NCI-H2196 treated with DMSO at 0.1 percent for 48 hours (cell line): ENCODE measurements around the gene APPBP2.
"Not testable (repeated sequence)": the region's sequence is repeated elsewhere in the genome, so short reads cannot be mapped to it uniquely, and the experiment has no call there.

ENCODE experiments used
- DNase-seq: peaks from one replicate; lab custom pipeline; 2025; ENCODE audit not compliant: unreplicated experiment; lab: John Stamatoyannopoulos, UW

Gene APPBP2

DNA sequence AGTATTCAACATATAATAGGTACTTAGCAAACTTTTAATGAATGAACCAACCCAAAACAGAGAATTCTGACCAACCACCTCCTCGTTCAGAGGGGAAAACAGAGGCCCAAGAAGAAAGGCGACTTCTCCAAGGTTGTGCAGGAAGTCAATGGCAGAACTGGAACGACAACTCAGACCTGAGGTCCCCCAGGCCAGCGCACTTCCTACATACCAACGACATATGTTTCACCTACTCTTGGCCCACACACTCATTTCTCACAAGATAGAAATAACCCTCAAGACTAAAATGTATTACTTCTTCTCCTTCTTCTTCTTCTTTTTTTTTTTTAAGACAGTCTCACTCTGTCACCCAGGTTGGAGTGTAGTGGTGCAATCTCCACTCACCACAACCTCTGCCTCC is 89.4 kb downstream of the APPBP2 start:
- DNase-seq: no peak

DNA sequence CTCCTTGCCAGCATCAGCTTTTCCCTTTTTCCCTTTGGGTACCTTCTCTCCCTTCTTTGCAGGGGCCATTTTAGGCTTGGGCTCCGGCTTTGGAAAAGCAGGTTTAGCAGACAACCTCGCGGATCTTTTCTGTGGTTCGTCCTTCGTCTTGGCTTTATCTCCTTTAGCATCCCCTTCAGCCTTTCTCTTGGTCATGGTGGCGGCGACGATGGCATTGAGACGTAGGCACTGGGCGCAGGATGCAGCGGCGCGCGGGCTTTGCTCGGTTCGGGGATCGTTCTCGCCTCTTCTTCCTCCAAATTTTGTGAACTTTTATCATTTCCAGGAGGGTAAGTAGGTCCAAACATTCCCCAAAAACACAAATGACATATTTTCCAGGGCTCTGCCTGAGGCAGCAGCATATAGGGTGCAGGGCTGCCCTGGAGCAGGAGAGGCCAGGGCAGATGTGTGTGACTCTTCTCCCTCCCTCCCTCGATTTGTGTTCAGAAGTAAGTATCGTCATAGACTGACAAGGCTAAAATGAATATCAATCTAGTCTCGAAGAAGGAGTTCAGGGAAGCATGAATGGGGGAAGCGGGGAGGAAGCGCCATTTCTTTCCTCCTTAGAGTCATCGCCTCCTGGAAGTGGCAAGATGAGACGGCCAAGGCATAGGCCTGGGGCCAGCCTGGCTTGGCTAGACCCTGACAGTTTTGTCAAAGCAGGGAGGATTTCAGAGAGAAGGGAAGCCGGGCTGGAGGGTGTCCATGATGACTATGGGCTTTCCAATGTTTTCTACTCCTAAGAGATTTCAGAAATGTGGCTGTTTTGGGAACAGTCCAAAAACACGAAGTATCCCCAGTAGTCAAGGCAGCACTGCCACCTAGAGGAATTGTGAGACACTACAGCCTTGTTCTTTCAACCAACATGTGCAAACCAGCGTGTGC is 90.5 kb downstream of the APPBP2 start:
- peak; percentile 56 for DNase-seq

DNA sequence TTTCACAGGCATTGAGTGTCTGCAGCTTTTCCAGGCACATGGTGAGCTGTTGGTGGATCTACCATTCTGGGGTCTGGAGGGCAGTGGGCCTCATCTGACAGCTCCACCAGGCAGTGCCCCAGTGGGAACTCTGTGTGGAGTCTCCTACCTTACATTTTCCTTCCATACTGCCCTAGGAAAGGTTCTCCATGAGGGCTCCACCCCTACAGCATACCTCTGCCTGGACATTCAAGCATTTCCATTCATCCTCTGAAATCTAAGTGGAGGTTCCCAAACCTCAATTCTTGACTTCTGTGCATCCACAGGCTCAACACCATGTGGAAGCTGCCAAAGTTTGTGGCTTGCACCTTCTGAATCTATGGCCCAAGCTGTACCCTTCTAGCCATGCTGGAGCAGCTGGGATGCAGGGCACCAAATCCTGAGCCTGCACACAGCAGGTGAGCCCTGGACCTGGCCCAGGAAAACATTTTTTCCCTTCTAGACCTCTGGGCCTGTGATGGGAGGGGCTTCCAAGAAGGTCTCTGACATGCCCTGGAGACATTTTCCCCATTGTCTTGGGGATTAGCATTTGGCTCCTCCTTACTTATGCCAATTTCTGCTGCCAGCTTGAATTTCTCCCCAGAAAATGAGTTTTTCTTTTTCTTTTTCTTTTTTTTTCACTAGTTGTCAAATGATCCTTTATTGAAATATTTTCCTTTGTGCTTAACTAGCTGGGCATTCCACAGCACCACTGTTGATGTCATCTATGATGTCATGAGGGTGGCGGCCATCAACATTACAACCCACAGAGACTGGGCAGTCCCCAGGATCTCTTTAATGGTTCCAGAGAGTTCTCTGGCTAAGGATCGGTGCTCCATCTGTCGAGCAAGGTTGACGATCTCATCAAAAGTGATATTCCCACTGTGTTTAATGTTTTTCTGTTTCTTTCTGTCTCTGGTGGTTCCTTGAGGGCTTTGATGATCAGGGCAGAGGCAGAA is 92.7 kb downstream of the APPBP2 start:
- DNase-seq: not testable (repeated sequence)

DNA sequence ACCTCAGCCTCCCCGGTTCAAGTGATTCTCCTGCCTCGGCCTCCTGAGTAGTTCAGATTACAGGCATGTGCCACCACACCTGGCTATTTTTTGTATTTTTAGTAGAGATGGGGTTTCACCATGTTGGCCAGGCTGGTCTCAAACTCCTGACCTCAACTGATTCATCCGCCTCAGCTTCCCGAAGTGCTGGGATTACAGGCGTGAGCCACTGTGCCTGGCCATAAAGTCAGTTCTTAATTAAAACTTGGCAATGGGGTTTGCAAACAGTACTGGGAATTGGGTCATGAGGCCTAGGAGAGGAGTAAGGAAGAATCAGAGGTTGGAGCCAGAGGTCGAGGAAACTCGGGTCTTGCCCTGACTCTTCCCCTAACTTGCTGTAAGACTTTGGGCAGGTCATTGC is 95.5 kb downstream of the APPBP2 start:
- DNase-seq: not testable (repeated sequence)

DNA sequence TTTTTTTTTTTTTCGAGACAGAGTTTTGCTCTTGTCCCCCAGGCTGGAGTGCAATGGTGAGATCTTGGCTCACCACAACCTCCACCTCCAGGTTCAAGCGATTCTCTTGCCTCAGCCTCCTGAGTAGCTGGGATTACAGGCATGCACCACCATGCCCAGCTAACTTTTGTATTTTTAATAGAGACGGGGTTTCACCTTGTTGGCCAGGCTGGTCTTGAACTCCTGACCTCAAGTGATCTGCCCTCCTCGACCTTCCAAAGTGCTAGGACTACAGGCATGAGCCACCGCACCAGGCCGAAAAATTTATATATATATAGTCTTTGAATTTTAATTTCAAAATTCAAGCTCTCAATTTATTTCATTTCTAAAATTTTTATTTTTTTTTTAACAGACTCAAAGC is 97.6 kb downstream of the APPBP2 start:
- not testable (repeated sequence) for DNase-seq

DNA sequence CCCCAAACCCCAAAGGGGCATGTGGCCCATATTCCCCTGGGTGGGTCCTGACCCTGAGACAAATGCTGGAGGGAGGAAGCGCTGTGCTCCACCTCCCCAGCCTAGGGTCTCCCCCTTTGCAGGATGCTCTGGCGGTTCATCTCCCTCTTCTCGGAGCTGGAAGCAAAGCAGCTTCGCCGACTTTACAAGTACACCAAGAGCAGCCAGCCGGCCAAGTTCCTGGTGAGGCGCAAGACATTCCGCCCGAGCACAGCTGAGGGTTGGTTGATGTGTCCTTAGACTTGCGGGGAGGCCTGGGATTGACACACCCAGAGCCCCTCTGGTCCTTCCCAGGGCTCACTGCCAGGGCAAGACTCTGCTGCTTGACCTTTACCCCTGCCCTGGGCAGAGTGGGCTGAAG is 99.4 kb downstream of the APPBP2 start:
- DNase-seq: no peak

DNA sequence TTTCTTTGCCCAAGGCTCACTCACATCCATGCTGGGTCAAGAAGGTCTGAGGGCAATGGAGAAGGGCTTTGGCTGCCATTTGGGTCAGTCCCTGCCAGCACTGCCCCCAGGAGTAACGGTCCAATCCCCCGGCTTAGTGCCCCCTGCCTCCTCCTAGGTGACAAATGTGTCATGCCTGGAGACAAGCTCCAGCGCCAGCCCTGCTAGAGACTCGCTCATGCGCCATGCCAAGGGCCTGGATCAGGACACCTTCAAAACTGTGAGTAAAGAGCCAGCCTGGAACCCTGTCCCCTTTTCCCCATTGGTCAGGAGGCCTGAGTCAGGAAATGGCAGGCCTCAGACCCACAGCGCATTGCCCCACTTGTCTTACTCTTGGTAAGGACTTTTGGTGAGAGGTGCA is 100.4 kb downstream of the APPBP2 start:
- DNase-seq: no peak

DNA sequence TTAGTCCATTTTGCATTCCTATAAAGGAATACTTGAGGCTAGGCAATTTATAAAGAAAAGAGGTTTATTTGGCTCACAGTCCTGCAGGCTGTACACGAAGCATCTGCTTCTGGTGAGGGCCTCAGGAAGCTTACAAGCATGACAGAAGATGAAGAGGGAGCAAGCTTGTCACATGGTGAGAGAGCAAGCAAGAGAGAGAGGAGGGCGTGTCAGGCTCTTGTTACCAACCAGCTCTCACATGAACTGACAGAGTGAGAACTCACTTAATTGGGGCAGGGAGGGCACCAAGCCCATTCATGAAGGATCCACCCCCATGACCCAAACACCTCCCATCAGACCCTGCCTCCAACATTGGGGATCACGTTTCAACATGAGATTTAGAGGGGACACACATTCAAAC is 102.2 kb downstream of the APPBP2 start:
- no peak for DNase-seq

DNA sequence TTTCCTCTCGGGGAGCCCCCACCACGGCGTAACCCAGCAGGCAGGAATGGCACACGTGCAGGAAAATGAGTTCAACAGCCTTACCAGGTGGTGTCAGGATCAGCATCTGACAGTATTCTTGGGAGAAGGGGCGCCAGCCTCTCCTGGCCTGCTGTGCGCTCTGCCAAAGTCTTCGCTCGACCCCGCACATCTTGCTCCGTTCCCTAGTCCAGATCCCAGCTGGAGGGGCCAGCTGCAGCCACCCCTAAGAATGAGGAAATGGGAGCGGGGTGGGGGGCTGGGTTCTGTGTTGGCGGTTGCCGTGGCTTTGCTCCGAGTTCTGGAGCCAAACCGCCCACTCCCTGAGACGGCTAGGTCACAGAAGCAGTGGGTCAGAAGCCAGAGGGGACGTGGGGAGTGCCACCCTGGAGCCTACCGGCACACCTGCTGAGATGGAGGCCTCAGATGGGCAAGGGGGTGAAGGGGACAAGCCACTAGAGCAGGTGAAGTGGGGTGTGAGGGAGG is 103.8 kb downstream of the APPBP2 start, which contains the start of gene CHCT1:
Gene CHCT1, plus strand, starts transcription at position 328 of the 504 bp plus-strand sequence. Its CDS starts 104 bp downstream, at position 432.
- DNase-seq: no peak

DNA sequence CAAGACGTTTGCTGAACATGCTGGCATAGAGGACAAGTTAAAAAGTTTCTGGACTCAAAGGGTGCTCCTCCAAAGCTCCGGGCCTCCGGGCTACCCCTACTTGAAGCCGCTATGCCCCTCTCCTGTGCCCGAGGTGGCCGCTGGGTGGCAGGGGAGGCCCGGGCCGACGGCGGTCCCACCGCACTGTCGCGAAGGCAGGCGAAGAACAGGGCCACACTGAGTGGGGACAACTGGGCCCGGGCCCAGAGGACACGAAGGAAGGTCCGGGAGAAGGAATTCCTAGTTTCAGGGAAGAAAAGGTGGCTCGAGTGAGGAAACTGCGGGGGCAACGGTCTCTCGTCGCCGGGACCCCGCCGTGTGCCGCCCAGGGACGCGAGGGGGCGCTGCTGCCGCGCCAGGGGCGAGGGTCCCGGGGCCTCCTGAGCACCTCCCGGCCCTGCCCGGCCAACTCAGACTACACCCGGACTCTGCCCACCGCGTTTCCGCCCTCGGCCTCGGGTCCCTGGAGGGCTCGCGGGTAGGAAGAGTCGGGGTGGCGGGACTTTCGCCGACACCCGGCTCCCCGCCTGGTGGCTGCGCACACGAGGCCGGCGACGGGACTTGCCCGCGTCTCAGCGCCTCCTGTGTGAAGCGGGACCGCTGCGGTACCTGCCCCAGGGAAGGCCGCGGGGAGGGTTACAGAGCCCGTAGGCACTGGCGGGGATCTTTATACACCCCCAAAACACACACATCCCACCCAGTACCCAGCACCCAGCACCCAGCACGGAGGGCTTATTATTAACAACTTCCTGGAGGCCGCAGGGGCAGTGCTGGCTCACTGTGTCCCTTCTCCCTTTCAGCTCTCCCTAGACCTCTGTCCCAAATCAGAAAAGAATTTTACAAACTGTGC is 104.5 kb downstream of the APPBP2 start:
- no peak for DNase-seq

DNA sequence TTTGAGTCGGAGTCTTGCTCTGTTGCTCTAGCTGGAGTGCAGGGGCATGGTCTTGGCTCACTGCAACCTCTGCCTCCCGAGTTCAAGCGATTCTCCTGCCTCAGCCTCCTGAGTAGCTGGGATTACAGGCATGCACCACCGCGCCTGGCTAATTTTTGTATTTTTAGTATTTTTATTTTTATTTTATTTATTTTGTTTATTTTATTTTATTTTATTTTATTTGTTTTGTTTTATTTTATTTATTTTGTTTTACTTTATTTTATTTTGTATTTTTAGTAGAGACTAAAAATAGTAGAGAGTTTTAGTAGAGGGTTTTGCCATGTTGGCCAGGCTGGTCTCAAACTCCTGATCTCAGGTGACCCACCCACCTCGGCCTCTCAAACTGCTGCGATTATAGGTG is 106.2 kb downstream of the APPBP2 start:
- not testable (repeated sequence) for DNase-seq

DNA sequence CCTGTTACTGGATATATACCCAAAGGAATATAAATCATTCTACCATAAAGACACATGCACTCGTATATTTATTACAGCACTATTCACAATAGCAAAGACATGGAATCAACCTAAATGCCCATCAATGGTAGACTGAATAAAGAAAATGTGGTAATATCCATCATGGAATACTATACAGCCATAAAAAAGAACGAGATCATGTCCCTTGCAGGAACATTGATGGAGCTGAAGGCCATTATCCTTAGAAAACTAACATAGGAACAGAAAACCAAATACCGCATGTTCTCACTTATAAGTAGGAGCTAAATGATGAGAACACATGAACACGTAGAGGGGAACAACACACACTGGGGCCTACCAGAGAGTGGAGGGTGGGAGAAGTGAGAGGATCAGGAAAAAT is 107.0 kb downstream of the APPBP2 start:
- not testable (repeated sequence) for DNase-seq

DNA sequence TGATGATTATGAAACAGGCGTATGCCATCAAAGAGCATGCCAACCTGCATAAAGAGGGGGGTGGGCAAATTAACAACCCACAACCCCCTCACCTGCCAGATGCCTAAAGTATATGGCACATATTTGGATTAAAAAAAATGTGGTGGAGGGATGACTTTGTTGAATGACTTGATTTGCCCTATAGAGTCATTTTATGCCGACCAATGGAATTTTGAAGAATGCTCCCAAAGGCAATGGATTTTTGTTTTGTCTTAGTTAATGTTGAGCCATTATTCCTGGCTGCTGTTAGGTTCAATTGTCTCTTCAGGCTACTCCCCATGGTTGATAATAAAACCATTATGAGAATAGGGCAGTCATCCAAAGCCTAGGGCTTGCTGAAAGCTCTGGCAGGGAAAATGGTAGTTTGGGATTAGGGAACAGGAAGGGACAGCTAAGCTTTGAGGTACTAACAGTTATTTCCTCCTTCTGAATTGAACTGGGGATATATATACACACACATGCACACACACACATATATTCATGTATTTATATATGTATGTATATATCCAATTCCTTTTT is 109.6 kb downstream of the APPBP2 start:
- no peak for DNase-seq

DNA sequence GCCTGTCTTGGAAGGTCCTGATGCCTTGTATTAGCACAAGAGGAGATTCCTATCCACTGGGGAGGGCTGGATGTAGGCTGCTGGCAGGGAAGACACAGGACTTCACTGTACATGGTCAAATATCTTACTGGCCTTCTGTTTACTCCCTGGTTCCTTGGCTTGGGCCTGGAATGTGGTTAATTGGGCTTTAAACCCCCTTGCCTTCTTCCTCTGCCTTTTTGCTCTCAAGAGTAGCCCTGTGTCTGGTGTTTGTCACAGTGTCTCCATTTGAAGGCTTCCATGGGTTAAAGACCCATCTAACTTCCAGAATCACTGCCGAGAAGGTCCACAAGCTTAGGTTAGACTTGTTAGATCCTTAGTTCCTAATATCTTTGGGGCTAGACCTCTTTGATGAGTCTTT is 110.9 kb downstream of the APPBP2 start:
- no peak for DNase-seq

DNA sequence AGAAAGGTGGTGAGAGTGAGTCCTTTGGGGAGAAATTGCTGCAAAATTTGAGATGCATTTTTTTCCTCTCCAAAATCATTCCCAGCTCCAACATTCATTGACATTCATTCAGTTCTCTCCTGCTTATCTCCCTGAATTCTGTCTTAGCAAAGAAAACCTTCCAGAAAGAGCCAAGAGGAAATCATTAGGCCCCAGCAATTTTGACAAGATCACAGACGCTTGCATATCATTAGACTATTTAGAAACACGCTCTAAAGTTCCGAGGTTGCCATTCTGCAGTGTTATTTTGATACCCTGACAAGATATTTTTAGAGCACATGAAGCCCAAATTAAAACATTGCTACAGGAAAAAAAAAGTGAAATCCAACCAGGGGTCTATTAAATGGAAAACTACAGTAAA is 113.3 kb downstream of the APPBP2 start:
- no peak for DNase-seq

DNA sequence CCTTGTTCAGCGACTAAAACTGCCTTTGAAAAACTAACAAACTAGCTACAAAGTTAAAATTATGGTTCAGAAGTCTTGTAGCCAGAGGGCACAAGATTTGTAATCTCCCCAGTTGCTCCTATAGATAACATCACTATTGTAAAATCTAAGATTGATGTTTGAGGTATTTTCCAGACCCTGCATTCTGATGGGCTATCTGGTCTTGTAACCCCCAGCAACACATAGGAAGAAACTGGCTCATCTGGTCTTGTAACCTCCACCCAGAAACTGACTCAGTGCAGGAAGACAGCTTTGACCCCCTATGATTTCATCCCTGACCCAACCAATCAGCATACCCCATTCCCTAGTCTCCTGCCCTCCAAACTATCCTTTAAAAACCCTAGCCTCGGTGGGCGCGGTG is 116.0 kb downstream of the APPBP2 start:
- DNase-seq: no peak

DNA sequence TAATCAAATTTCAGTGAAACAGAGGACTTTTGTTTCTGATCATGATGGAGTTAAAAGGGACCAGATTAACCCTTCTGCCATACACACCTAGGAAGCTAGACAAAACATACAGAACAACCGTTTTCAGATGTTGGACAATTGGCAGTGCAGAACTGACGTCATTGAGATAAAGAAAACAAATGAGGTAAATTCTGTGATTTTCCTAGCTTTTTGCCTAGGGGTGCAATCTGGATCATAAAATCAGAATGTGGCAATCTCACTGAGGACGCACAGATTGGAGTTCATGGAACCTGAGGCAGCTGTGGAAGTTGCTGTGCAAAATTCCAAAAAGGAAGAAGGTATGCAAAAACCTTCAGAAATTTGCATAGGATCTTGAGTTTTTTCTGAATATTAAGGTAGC is 119.2 kb downstream of the APPBP2 start:
- no peak for DNase-seq

DNA sequence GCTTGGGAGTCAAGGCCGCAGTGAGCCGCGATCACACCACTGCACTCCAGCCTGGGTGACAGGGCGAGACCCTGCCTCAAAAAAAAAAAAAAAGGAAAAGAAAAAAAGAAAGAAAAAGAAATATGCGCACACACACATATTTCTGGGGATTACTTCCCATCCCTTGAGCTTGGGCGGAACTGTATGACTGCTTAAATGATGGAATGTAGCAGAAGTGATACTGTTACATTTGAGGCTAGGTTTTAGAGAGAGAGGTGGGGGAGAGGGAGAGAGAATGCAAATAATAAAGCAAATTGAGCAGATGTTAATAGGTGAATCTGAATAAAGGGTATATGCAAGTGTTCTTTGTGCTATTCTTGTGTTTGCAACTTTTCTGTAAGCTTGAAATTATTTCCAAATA is 122.1 kb downstream of the APPBP2 start:
- no peak for DNase-seq

DNA sequence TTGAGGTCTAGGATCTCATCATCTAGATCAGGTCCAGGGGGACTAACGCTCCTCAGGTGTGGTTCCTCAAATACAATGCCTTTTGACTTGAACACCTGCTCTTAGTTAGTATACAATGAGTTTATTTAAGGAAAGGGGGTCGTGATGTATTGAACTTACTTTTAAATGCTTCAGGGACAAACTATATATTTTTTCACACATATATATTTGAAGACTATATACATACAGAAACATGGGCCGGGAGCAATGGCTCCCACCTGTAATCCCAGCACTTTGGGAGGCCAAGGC is 122.6 kb downstream of the APPBP2 start:
- DNase-seq: no peak

DNA sequence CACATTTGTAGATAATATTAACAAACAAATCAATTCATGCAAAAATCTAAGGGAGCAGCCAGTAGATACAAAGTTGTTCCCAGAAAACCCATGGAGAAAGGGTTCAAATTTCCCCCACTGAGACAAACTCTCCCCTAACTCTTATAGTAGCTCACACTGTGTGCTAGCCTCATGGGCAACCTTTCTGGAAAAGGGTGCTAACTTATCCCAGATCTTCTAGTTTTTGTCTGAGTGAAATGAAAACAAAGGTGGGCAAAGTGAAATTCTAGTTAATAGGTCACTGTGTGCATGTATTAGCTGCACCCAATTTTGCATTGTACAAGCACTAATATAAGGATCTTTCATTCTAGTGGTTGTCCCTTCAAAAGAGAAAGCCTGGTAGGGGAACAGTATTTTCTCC is 124.2 kb downstream of the APPBP2 start:
- no peak for DNase-seq
